Measurements from ENCODE around the gene RCE1.

- TF ChIP-seq SUZ12 (IDR thresholded peaks at IDR 0.05) = no peak
- no peak for TF ChIP-seq TARDBP (IDR thresholded peaks at IDR 0.05)
- TF ChIP-seq ZNF384 (IDR thresholded peaks at IDR 0.05) = no peak
- TF ChIP-seq BHLHE40 (IDR thresholded peaks at IDR 0.05; ENCODE audit: borderline replicate concordance) = no peak
- no peak for TF ChIP-seq CTBP1 (IDR thresholded peaks at IDR 0.05; ENCODE audit: borderline replicate concordance)
- TF ChIP-seq FOXM1 (IDR thresholded peaks at IDR 0.05; ENCODE audit: borderline replicate concordance) = no peak
- no peak for TF ChIP-seq L3MBTL2 (conservative IDR thresholded peaks at IDR 0.05)
- no peak for TF ChIP-seq FOXA1 (IDR thresholded peaks at IDR 0.05)
Measured at GRCh38 chr11:66888282-66888681, 45.0 kb downstream of the RCE1 start.

Measured in HEK293T (cell line).